HepG2 (cell line): ENCODE data around the gene SEC14L6. TPM values are rescaled to one million over a fixed set of nuclear protein-coding genes. Genes with fewer than 3 reads are reported as not detected.
A peak's percentile ranks its signal among the peaks of the same experiment; 100 is the strongest.

Source experiments
- ADNP ChIP-seq: sonication (generic); formaldehyde crosslinking; IDR thresholded peaks from 2 replicates; pipeline ENCODE4 v1.4.0; 2020; ENCODE audit warnings: missing genetic modification reagents
- ARID4A ChIP-seq: sonication (generic); formaldehyde crosslinking; IDR thresholded peaks from 2 replicates; pipeline ENCODE4 v1.5.0; 2020; ENCODE audit warnings: mild to moderate bottlenecking, missing genetic modification reagents, borderline replicate concordance
- CREM ChIP-seq, 2 experiments: sonication (generic) in 1 of 2; formaldehyde crosslinking in 1 of 2; IDR thresholded peaks; 2 replicates each; pipeline versions ENCODE4 v1.4.0 to v1.6.1; 2016 to 2020; ENCODE audit warnings: antibody characterized with exemption in 1 of 2, mild to moderate bottlenecking in 1 of 2, missing genetic modification reagents in 1 of 2
- DNMT1 ChIP-seq: sonication (generic); formaldehyde crosslinking; IDR thresholded peaks from 2 replicates; pipeline ENCODE4 v1.5.1; 2020; ENCODE audit warnings: mild to moderate bottlenecking, missing genetic modification reagents
- HMG20B ChIP-seq: conservative IDR thresholded peaks from 2 replicates; pipeline ENCODE4 v1.6.1; 2016; ENCODE audit warnings: missing genetic modification reagents, missing compliant biosample characterization
- MYC ChIP-seq: sonication (generic); formaldehyde crosslinking; IDR thresholded peaks from 2 replicates; pipeline ENCODE4 v1.9.0; 2021; ENCODE audit warnings: missing genetic modification reagents, borderline replicate concordance
- PATZ1 ChIP-seq: sonication (generic); formaldehyde crosslinking; IDR thresholded peaks from 2 replicates; pipeline ENCODE4 v1.4.0; 2020; ENCODE audit warnings: missing genetic modification reagents
- POLR2G ChIP-seq: fragments of 200-400 bp; formaldehyde crosslinking; IDR thresholded peaks from 2 replicates; pipeline ENCODE4 v1.6.1; 2018; ENCODE audit warnings: mild to moderate bottlenecking, low read depth, low read length, moderate library complexity
- SAP130 ChIP-seq: IDR thresholded peaks from 2 replicates; pipeline ENCODE4 v1.6.1; 2016; ENCODE audit warnings: low read depth
- SP5 ChIP-seq: IDR thresholded peaks from 2 replicates; pipeline ENCODE4 v1.6.1; 2016; ENCODE audit warnings: low read depth, borderline replicate concordance
- TEAD3 ChIP-seq: optimal IDR thresholded peaks from 2 replicates; pipeline ENCODE3; 2016; ENCODE audit warnings: borderline replicate concordance
- ZNF264 ChIP-seq: sonication (generic); formaldehyde crosslinking; IDR thresholded peaks from 2 replicates; pipeline ENCODE4 v1.4.0; 2020; ENCODE audit warnings: missing genetic modification reagents
- ZNF362 ChIP-seq: sonication (generic); formaldehyde crosslinking; IDR thresholded peaks from 2 replicates; pipeline ENCODE4 v1.4.0; 2020; ENCODE audit warnings: missing genetic modification reagents, mild to moderate bottlenecking, borderline replicate concordance
- ZNF749 ChIP-seq: sonication (generic); formaldehyde crosslinking; IDR thresholded peaks from 2 replicates; pipeline ENCODE4 v1.8.0; 2022; ENCODE audit warnings: mild to moderate bottlenecking, missing genetic modification reagents, moderate library complexity, borderline replicate concordance
- polyA plus RNA-seq, 8 experiments: library from polyadenylated mRNA; depleted of rRNA in 3 of 8; stranded (reverse) in 7 of 8; unstranded in 1 of 8; fragments of >200 nt; fragmentation: Illumina TruSeq in 4 of 8; extraction: Trizol in 4 of 8; gene quantifications; 2 replicates each; pipeline versions ENCODE4 v1.2.1 to v1.2.3, GENCODE V29; 2011 to 2016; ENCODE audit warnings: low read depth in 4 of 8, missing spikeins in 1 of 8, mixed read lengths in 1 of 8; ENCODE audit not compliant: insufficient read depth in 1 of 8
- total RNA-seq, 5 experiments: library from RNA; depleted of rRNA; stranded (reverse); fragments of >200 nt; fragmentation: Illumina TruSeq; extraction: Trizol; gene quantifications; 2 replicates each; pipeline ENCODE4 v1.2.3, GENCODE V29; 2016; ENCODE audit warnings: low read depth in 1 of 5

The SEC14L6 gene
- total and polyA plus RNA-seq, 2 of the 13 experiments (the other 11 are each of a cell fraction or from before 2014, with no cell fraction given), result 0.09 to 9.3 TPM

- 0 out of 2 replicates have a peak, but pooled peaks have one; percentile 20 for TF ChIP-seq ARID4A (CRISPR knock-in tag)
- TF ChIP-seq ZNF264, result no peak
- TF ChIP-seq SP5 (CRISPR knock-in tag), result peak; percentile 24; the same call in 1 of the 2 replicates
- TF ChIP-seq PATZ1 (CRISPR knock-in tag), result peak; percentile 91
- TF ChIP-seq POLR2G, result no peak
- TF ChIP-seq ADNP, result 0 out of 2 replicates have a peak, but pooled peaks have one; percentile 40
- no peak for TF ChIP-seq DNMT1 (CRISPR knock-in tag)
- TF ChIP-seq MYC, result no peak
- TF ChIP-seq CREM (IDR thresholded peaks at IDR 0.05), result no peak
- TF ChIP-seq CREM (CRISPR knock-in tag; IDR thresholded peaks at IDR 0.05), result no peak
- peak; percentile 34; the same call in 1 of the 2 replicates for TF ChIP-seq SAP130 (CRISPR knock-in tag)
- peak; percentile 34 for TF ChIP-seq TEAD3 (CRISPR knock-in tag)
- TF ChIP-seq HMG20B (CRISPR knock-in tag), result no peak
- no peak for TF ChIP-seq ZNF749 (CRISPR knock-in tag)
- no peak for TF ChIP-seq ZNF362 (CRISPR knock-in tag)
These were observed 26.5 kb upstream of the SEC14L6 start (continued) for GRCh38 chr22:30572840-30573593.
